Lower leg skin (tissue), 3 donors: ENCODE measurements around the gene ADCY10.

Source experiments
- CTCF ChIP-seq, 3 donors: fragments of 450-650 bp; IDR thresholded peaks; one replicate each; pipeline ENCODE4 v1.5.1; 2016; ENCODE audit warnings: antibody characterized with exemption in 3 of 3, mild to moderate bottlenecking in 3 of 3, moderate library complexity in 2 of 3
- POLR2A ChIP-seq, 2 donors: fragments of 450-650 bp; IDR thresholded peaks; one replicate each; pipeline ENCODE4 v1.6.1; 2016 to 2017; ENCODE audit warnings: antibody characterized with exemption in 2 of 2, mild to moderate bottlenecking in 1 of 2, moderate library complexity in 1 of 2

GRCh38 chr1:167786502-167786901 lies 127.4 kb downstream of the ADCY10 start:
- no peak for TF ChIP-seq CTCF (IDR thresholded peaks at IDR 0.05)
- TF ChIP-seq POLR2A (IDR thresholded peaks at IDR 0.05): no peak
